Activated naive CD8-positive, alpha-beta T cell treated with anti-CD3 and anti-CD28 coated beads, Interleukin-2, amount 10 ng/mL, durations not matched to agents 7 days and 5 days (primary cell): ENCODE measurements around the gene NEK4. TPM values are rescaled to one million over a fixed set of nuclear protein-coding genes. Genes with fewer than 3 reads are reported as not detected.

ENCODE experiments used
- ATAC-seq: fragments of 150-1000 bp; cut with Tn5 transposase; one replicate; pipeline ENCODE4 v1.10.0; 2021; ENCODE audit warnings: low read depth, moderate library complexity
- POLR2A ChIA-PET: fragments of 350-600 bp; sonication (Branson Sonifier 250); formaldehyde crosslinking; loops from one replicate; lab custom pipeline; 2021; ENCODE audit warnings: antibody characterized with exemption; lab: Charles Lee
- DNase-seq: peaks from one replicate; pipeline ENCODE4 v3.0.0; 2021
- H3K27ac Mint-ChIP-seq: one replicate; pipeline ENCODE4 v1.8.0; 2022; ENCODE audit warnings: mild to moderate bottlenecking, mixed read lengths
- H3K27me3 Mint-ChIP-seq: one replicate; pipeline ENCODE4 v1.8.0; 2022; ENCODE audit warnings: mild to moderate bottlenecking, moderate library complexity, mixed read lengths
- H3K36me3 Mint-ChIP-seq: one replicate; pipeline ENCODE4 v1.8.0; 2021; ENCODE audit warnings: mild to moderate bottlenecking, mixed read lengths
- H3K4me1 Mint-ChIP-seq: one replicate; pipeline ENCODE4 v1.8.0; 2021; ENCODE audit warnings: mixed read lengths
- H3K4me3 Mint-ChIP-seq: one replicate; pipeline ENCODE4 v1.8.0; 2022; ENCODE audit warnings: mild to moderate bottlenecking, moderate library complexity, mixed read lengths
- H3K9me3 Mint-ChIP-seq: one replicate; pipeline ENCODE4 v1.8.0; 2021; ENCODE audit warnings: mixed read lengths
- total RNA-seq, 2 experiments: library from RNA; stranded (reverse); gene quantifications; one replicate each; pipeline ENCODE4 v1.2.3, GENCODE V29; 2021

NEK4 gene
- total RNA-seq, 2 experiments from 2014 or later: 22.4 to 25.1 TPM

DNA sequence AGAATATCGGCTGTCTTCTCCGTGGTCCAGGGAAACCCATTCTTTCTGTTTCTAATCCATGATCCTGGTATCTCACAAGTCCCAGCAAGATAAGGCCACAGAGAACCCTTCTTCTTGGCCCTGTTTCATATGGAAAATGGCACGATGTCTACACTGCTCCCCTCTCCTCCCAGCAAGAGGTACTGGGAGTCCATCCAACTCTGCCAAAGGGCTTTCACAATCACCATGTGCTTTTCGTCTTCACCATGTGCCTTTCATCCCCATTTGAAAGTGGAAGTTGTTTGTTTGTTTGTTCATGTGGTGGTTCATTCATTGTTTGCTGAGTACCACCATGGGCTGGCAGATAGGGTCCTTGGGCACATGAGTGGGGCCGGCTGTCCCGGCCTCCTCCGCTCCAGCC is 29.3 kb upstream of the NEK4 start:
- POLR2A ChIA-PET: no interaction called here
- no peaks in the 10 kb centered on the region for H3K4me1 Mint-ChIP-seq
- no peak overlapping the region for H3K4me3 Mint-ChIP-seq
- no peak for DNase-seq
- no peaks in the 10 kb centered on the region for H3K9me3 Mint-ChIP-seq
- no peaks in the 10 kb centered on the region for H3K27me3 Mint-ChIP-seq
- no peaks in the 10 kb centered on the region for H3K36me3 Mint-ChIP-seq
- no peak for ATAC-seq
- H3K27ac Mint-ChIP-seq: no peak overlapping the region

DNA sequence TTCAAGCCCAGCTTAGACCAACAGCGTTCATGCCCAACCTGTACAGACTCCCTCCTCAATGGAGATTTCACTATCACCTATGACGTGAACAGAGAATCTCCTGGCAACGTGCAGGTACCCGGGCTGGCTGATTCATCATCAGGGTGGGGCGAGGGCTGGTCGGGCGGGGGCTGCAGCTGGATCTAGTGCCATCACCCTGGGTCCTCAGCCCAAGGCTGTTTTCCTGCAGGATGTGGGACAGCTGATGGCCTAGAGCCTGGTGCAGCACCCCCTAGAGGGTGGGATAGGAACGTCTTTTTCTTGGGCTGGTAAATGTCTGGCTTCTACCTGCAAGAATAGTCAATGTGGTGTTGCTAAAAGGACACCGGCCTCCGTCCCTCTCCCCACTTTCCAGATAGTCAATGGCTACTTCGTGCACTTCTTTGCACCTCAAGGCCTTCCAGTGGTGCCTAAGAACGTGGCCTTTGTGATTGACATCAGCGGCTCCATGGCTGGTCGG is 28.3 kb upstream of the NEK4 start:
- H3K36me3 Mint-ChIP-seq: no peaks in the 10 kb centered on the region
- H3K4me1 Mint-ChIP-seq: no peaks in the 10 kb centered on the region
- H3K27me3 Mint-ChIP-seq: no peaks in the 10 kb centered on the region
- H3K9me3 Mint-ChIP-seq: no peaks in the 10 kb centered on the region
- no peak for DNase-seq
- POLR2A ChIA-PET: no interaction called here
- H3K4me3 Mint-ChIP-seq: no peak overlapping the region
- peak; percentile 20 for ATAC-seq
- H3K27ac Mint-ChIP-seq: no peak overlapping the region

DNA sequence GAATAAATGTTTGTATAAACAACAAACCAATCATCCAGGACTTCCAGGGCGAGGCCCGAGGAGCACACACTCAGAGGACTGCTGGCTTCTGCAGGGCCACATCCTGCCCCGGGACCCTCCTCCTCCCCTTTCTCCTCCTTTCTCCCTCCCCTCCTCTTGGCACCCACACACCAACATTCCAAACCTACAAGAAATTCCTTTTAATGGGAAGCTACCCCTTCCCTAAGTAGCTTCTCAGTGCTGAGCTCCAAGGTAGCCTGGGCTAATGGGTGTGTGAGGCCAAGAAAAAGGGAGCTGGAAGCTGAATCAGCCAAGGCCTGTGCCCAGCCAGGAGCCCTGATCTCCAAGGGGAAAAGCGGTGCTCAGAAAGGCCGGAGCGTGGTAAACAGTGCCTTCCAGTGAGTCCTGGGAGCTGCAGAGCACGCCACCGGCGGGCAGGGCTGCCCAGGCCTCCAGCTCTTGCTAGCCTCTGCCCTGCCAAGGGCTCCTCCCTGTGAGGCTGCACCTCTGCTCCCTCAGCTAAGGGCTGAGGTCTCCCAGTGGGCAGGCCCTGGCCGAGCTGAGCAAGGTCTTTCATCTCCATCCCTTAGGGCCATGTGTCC is 27.7 kb upstream of the NEK4 start:
- POLR2A ChIA-PET: no interaction called here

DNA sequence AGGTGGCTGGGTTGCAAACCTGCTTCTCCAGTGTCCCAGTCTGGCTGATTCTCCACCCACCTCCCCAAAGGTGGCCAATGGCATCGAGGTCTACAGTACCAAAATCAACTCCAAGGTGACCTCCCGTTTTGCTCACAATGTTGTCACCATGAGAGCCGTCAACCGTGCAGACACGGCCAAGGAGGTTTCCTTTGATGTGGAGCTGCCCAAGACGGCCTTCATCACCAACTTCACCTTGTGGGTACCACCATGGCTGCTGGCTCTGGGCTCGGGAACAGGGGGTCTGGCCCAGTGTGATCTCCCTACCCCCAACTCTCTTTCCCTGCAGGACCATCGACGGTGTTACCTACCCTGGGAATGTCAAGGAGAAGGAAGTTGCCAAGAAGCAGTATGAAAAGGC is 25.7 kb upstream of the NEK4 start:
- no peak for ATAC-seq
- no peak for DNase-seq
- no peak overlapping the region for H3K27ac Mint-ChIP-seq
- H3K4me1 Mint-ChIP-seq: no peaks in the 10 kb centered on the region
- H3K9me3 Mint-ChIP-seq: no peaks in the 10 kb centered on the region
- H3K36me3 Mint-ChIP-seq: no peaks in the 10 kb centered on the region
- no peaks in the 10 kb centered on the region for H3K27me3 Mint-ChIP-seq
- no peak overlapping the region for H3K4me3 Mint-ChIP-seq
- POLR2A ChIA-PET: no interaction called here

More for the DNA sequence above, 27.7 kb upstream of the NEK4 start:
- no peaks in the 10 kb centered on the region for H3K9me3 Mint-ChIP-seq
- H3K27me3 Mint-ChIP-seq: no peaks in the 10 kb centered on the region
- H3K27ac Mint-ChIP-seq: no peak overlapping the region
- no peaks in the 10 kb centered on the region for H3K36me3 Mint-ChIP-seq
- DNase-seq (no peak), ATAC-seq (no peak)
- H3K4me3 Mint-ChIP-seq: no peak overlapping the region
- H3K4me1 Mint-ChIP-seq: no peaks in the 10 kb centered on the region

DNA sequence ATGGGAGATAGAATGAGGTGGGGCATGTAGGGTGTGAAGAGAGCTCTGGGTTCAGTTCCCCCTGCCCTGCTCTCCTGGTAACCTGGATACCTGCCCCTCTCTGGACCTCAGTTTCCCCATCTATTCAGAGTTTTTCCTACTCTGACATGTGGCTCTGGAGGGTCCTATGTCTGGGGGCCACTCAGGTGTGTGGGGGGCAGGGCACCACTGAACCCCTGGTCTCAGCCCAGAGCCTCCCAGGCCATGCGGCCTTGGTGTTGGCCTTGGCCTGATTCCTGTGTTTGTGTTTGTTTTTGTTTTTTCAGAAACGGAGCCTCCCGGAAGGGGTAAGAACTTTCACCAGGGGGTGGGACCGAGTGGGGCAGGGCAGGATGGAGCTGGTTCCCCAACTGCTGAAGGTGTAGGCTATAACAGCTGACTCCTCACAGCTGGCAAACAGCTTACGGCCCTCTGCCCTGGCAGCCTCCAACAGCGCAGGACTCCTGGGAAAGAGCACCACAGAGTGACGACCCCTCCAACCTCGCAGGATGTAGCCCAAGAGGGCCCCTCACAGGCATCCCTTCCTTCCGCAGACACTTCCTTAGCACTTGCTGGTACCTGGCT is 24.7 kb upstream of the NEK4 start:
- POLR2A ChIA-PET: no interaction called here
- H3K27ac Mint-ChIP-seq: no peak overlapping the region
- no peaks in the 10 kb centered on the region for H3K27me3 Mint-ChIP-seq
- ATAC-seq: no peak
- H3K36me3 Mint-ChIP-seq: no peaks in the 10 kb centered on the region
- no peaks in the 10 kb centered on the region for H3K4me1 Mint-ChIP-seq
- no peaks in the 10 kb centered on the region for H3K9me3 Mint-ChIP-seq
- no peak overlapping the region for H3K4me3 Mint-ChIP-seq
- DNase-seq: no peak

DNA sequence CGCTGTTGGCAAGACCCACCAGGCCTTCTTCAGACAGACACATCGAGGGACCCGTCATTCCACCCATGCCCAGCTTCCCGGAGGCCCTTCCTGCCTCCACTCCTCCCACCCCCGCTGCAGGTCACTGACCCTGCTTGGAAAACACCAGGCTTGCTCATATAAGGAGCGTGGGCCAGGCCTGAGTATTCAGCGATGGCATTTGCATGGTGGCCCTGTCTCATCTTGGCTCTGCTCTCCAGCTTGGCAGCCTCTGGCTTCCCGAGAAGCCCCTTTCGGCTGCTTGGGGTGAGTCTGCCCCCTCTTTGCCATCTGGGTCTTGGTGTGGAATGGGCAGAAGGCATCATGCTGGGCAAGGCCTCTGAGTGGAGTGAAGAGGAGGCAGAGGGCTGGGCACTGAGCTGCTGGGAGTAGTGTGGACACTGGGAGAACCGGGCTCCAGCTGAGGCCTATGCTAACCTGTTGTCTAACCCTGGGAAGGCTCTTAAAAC is 23.9 kb upstream of the NEK4 start, which contains the start of gene ITIH3:
ITIH3 (plus strand) TSS at position 185 of the 488 bp plus-strand sequence; CDS start at position 193, 8 bp downstream.
- Mint-ChIP-seq H3K4me1 (no peaks in the 10 kb centered on the region), H3K4me3 (no peak within 1 kb of the TSS), H3K27me3 (no peaks in the 10 kb centered on the region), H3K9me3 (no peaks in the 10 kb centered on the region), H3K27ac (no peak within 1 kb of the TSS), H3K36me3 (no peaks in the 10 kb centered on the region)
- no peak for ATAC-seq
- POLR2A ChIA-PET: no interaction called here
- no peak for DNase-seq

DNA sequence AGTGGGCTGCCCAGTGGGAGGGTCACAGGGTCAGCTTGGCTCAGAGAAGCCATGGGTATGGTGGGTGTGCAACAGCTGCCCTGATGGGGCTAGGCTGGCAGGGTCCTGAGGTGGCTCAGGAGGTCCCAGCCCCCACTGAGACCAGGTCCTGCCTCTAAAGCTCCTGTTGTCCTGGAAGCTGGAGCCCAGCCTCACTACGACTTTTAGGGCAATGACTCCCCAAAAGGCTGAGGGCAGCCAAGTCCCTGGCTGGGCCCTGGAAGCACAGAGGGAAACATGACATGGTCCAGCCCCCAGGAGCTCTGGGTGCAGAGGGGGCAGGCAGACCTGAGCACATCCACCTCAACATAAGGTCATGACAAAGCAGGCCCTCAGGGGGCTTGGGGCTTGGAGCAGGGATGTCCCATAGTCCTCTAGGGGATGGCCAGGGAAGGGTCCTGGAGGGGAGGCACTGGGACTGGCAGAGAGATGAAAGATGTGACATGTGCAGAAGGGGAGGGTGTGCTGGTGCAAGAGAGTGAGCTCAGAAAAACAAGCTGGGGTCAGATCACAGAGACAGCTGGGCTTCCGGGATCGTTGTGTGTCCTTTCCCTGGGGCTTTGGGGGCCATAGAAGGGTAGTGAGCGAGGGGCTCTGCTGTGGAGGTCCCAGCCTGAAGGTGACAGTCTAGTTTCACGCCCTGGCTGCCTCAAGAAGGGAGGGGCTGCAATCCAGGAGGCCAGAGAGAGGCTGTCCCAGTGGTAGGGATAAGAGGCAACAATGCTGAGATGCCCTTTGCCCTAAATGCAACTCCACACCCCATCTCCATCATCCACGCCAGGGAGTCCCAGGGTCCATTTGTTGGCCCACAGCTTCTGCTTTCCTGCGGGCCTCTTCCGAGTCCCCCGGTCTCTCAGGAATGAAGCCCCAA is 23.2 kb upstream of the NEK4 start:
- ATAC-seq (no peak), DNase-seq (no peak)
- H3K27me3 Mint-ChIP-seq: no peaks in the 10 kb centered on the region
- POLR2A ChIA-PET: no interaction called here
- no peaks in the 10 kb centered on the region for H3K9me3 Mint-ChIP-seq
- H3K36me3 Mint-ChIP-seq: no peaks in the 10 kb centered on the region
- H3K4me3 Mint-ChIP-seq: no peak overlapping the region
- H3K27ac Mint-ChIP-seq: no peak overlapping the region
- no peaks in the 10 kb centered on the region for H3K4me1 Mint-ChIP-seq

DNA sequence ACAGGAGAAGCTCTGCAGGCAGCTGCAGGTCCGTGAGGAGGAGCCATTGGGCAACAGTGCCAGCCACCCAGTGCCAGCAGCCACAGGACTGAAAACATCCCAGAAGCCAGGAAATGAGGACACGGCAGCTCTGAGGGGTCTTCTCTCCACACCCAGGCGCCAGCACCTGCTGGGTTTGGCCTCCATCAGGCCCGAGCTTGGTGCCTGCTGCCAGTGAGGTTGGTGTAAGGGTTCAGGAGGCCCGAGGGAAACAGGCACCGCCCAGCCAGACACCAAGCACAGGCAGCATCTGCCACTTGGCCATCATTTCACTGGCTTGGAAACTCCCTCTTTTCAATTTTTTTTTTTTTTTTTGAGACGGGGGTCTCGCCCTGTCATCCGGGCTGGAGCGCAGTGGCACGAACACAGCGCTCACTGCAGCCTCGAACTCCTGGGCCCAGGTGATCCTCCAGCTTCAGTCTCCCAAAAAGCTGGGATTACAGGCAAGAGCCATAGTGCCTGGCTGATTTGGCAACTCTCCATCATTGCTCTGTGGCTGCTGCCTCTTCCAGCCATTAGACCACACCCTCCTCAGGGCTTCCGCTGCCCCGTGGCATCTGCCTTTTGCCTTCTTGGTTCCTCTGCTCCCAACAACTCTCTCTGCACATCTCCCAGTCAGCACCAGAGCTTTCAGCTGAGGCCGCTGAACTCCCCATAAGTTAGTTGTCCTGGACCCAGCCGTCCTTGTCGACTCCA is 22.4 kb upstream of the NEK4 start:
- Mint-ChIP-seq H3K4me1 (no peaks in the 10 kb centered on the region), H3K9me3 (no peaks in the 10 kb centered on the region), H3K27me3 (no peaks in the 10 kb centered on the region), H3K4me3 (no peak overlapping the region), H3K27ac (no peak overlapping the region), H3K36me3 (no peaks in the 10 kb centered on the region)
- POLR2A ChIA-PET: no interaction called here
- ATAC-seq: no peak
- DNase-seq: no peak

DNA sequence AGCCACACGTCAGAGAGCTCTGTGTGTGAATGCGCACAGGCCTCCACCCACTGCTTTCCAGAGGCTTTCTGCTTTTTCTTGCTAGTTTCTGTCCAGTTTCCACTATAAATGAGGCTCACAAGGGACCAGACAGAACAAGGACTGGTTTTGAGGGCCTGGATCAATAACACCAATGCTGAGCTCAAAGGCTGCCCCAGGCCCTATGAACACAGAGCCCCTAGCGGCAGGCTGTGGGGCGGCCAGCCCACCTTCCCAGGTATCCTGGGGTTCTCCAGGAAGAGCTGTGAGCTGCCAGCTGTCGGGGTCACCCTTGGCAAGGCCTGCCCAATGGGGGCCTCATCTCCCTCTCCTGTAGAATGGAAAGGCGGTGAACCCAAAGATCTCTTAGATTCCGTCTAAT is 21.7 kb upstream of the NEK4 start:
- POLR2A ChIA-PET: no interaction called here
- ATAC-seq (no peak), DNase-seq (no peak)
- Mint-ChIP-seq H3K4me3 (no peak overlapping the region), H3K4me1 (no peaks in the 10 kb centered on the region), H3K36me3 (no peaks in the 10 kb centered on the region), H3K9me3 (no peaks in the 10 kb centered on the region), H3K27ac (no peak overlapping the region), H3K27me3 (no peaks in the 10 kb centered on the region)

DNA sequence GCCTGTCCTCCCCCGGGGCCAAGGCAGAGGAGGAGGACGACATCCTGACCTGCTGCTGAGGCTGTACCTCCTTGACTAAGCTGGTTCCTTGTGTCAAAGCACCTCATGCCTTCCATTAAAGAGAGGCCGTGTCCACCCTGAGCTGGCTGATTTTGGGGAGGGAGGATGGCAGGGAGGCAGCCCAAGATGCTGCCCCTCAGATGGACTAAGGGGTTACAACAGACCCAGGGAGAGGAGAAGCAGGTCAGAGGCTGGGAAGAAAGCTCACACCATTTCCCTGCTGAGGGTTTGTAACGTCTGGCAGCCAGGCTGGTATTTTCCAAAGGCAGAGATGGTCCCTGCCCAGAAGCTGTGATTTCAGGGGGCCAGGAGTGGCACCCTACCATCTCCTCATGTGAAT is 21.2 kb upstream of the NEK4 start:
- POLR2A ChIA-PET: no interaction called here
- no peaks in the 10 kb centered on the region for H3K9me3 Mint-ChIP-seq
- H3K27ac Mint-ChIP-seq: no peak overlapping the region
- DNase-seq (no peak), ATAC-seq (no peak)
- H3K27me3 Mint-ChIP-seq: no peaks in the 10 kb centered on the region
- H3K36me3 Mint-ChIP-seq: no peaks in the 10 kb centered on the region
- no peak overlapping the region for H3K4me3 Mint-ChIP-seq
- H3K4me1 Mint-ChIP-seq: no peaks in the 10 kb centered on the region

DNA sequence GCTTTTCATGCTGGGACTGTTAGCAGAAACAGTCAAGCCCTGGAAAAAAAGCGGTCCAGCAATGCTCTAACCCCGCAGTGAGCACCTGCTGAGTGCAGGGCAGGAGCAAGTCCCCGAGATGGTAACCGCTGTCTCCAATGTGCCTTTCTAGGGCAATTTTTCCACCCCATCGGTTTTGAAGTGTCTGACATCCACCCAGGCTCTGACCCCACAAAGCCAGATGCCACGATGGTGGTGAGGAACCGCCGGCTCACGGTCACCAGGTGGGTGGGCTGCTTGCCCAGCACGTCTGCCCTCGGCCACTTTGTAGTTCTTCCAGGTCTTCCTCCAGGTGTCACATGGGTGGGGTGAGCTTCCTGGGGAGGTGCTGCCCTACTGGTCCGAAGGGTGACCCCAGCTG is 20.6 kb upstream of the NEK4 start:
- no peak for ATAC-seq

DNA sequence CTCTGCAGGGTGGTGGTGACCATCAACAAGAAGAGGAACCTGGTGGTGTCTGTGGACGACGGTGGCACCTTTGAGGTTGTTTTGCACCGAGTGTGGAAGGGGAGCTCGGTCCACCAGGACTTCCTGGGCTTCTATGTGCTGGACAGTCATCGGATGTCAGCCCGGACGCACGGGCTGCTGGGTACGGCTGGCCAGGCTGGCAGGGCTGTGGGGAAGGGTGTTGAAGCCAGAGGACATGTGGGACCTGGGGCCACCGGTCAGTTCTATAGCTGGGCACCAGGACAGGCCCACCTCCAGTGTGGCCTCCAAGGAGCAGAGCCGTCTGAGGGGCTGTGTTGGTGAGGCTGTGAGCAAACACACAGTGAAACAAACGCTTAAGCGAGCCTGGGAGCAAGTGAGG is 20.0 kb upstream of the NEK4 start:
- H3K27me3 Mint-ChIP-seq: no peaks in the 10 kb centered on the region
- H3K27ac Mint-ChIP-seq: no peak overlapping the region

More for the DNA sequence above, 20.6 kb upstream of the NEK4 start:
- no peaks in the 10 kb centered on the region for H3K9me3 Mint-ChIP-seq
- no peak overlapping the region for H3K27ac Mint-ChIP-seq
- no peaks in the 10 kb centered on the region for H3K4me1 Mint-ChIP-seq
- H3K27me3 Mint-ChIP-seq: no peaks in the 10 kb centered on the region
- H3K36me3 Mint-ChIP-seq: no peaks in the 10 kb centered on the region
- no peak for DNase-seq
- POLR2A ChIA-PET: no interaction called here
- H3K4me3 Mint-ChIP-seq: no peak overlapping the region

DNA sequence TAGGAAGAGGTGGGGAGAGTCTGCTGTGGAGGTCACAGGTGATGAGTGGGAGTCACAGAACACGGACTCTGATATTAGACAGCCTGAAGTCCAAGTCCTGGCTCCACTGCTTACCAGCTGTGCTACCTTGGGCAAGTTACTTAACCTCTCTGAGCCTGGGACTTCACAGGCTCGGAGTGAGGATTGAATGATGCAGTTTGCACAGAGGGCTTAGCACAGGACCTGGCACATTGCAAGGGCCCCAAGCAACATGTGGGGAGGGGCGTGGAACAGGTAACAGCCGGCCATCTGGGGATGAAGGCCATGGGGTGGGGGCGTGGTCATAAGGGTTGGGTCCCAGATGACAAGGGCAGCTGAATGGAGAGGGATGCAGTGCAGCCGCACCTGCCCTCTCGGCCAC is 19.6 kb upstream of the NEK4 start:
- no peak overlapping the region for H3K27ac Mint-ChIP-seq

More for the DNA sequence above, 20.0 kb upstream of the NEK4 start:
- H3K4me3 Mint-ChIP-seq: no peak overlapping the region
- H3K9me3 Mint-ChIP-seq: no peaks in the 10 kb centered on the region
- no peak for ATAC-seq
- H3K36me3 Mint-ChIP-seq: no peaks in the 10 kb centered on the region
- POLR2A ChIA-PET: interaction anchor here (0.6 kb wide), 1 partner anchor 292 kb away, joined by 4 read pairs; no protein-coding TSS in a partner anchor
- DNase-seq: no peak
- H3K4me1 Mint-ChIP-seq: no peaks in the 10 kb centered on the region

More for the DNA sequence above, 19.6 kb upstream of the NEK4 start:
- no peak overlapping the region for H3K4me3 Mint-ChIP-seq
- no peaks in the 10 kb centered on the region for H3K36me3 Mint-ChIP-seq
- no peaks in the 10 kb centered on the region for H3K9me3 Mint-ChIP-seq
- ATAC-seq: no peak
- POLR2A ChIA-PET: interaction anchor here (0.6 kb wide), 1 partner anchor 293 kb away, joined by 4 read pairs; no protein-coding TSS in a partner anchor
- H3K4me1 Mint-ChIP-seq: no peaks in the 10 kb centered on the region
- H3K27me3 Mint-ChIP-seq: no peaks in the 10 kb centered on the region
- DNase-seq: no peak
